ENCODE measurements around the gene MAP3K3. TPM values are rescaled to one million over a fixed set of nuclear protein-coding genes. Genes with fewer than 3 reads are reported as not detected.

MAP3K3 gene
- total and polyA plus RNA-seq, 8 donors, result 41.3 to 58.3 (median 43.7) TPM

- DNase-seq, result peak in 2 of 4 donors; percentile 81 to 90
- Histone ChIP-seq H3K27me3 (no peaks in the 10 kb centered on the region), H3K4me3 (peak overlapping the region; percentile 46 to 61), H3K9me3 (no peaks in the 10 kb centered on the region), H3K36me3 (peaks cover 0 to 31% of the 10 kb centered on the region in 2 donors), H3K4me1 (peaks cover 3 to 57% of the 10 kb centered on the region in 2 donors), H3K27ac (peak overlapping the region in 1 of 2 donors; percentile 89)
- intact Hi-C loops (cut with DNase I), result no loop called here
- ATAC-seq, result peak; percentile 46
- TF ChIP-seq CTCF (IDR thresholded peaks at IDR 0.05), result peak; percentile 51 to 66
These were observed 75.4 kb downstream of the MAP3K3 start for GRCh38 chr17:63697341-63698286.

GRCh38 chr17:63698381-63698885 lies 76.2 kb downstream of the MAP3K3 start:
- DNase-seq (peak in 1 of 4 donors; percentile 73), ATAC-seq (peak; percentile 2)
- no peak for TF ChIP-seq CTCF (IDR thresholded peaks at IDR 0.05)
- Histone ChIP-seq H3K9me3 (no peaks in the 10 kb centered on the region), H3K27ac (peak overlapping the region; percentile 81 to 89), H3K4me3 (peak overlapping the region; percentile 46 to 61), H3K36me3 (peaks cover 0 to 30% of the 10 kb centered on the region in 2 donors), H3K27me3 (no peaks in the 10 kb centered on the region), H3K4me1 (peaks cover 3 to 65% of the 10 kb centered on the region in 2 donors)
- intact Hi-C loops (cut with DNase I), result no loop called here

- peak overlapping the region; percentile 81 to 89 for H3K27ac ChIP-seq
- ATAC-seq (peak; percentile 31), DNase-seq (peak in 2 of 4 donors; percentile 81 to 94)
- intact Hi-C loops (cut with DNase I), result no loop called here
- no peak for TF ChIP-seq CTCF (IDR thresholded peaks at IDR 0.05)
- no peaks in the 10 kb centered on the region for H3K9me3 ChIP-seq
- H3K27me3 ChIP-seq, result no peaks in the 10 kb centered on the region
- peak overlapping the region; percentile 46 to 61 for H3K4me3 ChIP-seq
- peaks cover 3 to 70% of the 10 kb centered on the region in 2 donors for H3K4me1 ChIP-seq
- H3K36me3 ChIP-seq, result peaks cover 0 to 30% of the 10 kb centered on the region in 2 donors
These were observed 76.8 kb downstream of the MAP3K3 start for GRCh38 chr17:63698886-63699637.

GRCh38 chr17:63699638-63700527 lies 77.7 kb downstream of the MAP3K3 start, which contains the start of gene LIMD2:
Gene LIMD2, minus strand, starts transcription at chr17:63700125. Its CDS starts 827 bp downstream, at chr17:63699298.
- Histone ChIP-seq H3K27ac (peak within 1 kb of the TSS; percentile 84 to 89), H3K9me3 (no peaks in the 10 kb centered on the region), H3K4me3 (peak within 1 kb of the TSS; percentile 46 to 61), H3K4me1 (peaks cover 3 to 70% of the 10 kb centered on the region in 2 donors), H3K36me3 (peaks cover 0 to 32% of the 10 kb centered on the region in 2 donors), H3K27me3 (no peaks in the 10 kb centered on the region)
- intact Hi-C loops (cut with DNase I), result no loop called here
- ATAC-seq, result peak; percentile 9
- DNase-seq, result peak in 3 of 4 donors; percentile 42 to 92 (median 72)
- no peak for TF ChIP-seq CTCF (IDR thresholded peaks at IDR 0.05)

Measured in left lung (tissue), 10 donors.